ENCODE results near the gene JDP2.
A peak's percentile ranks its signal among the peaks of the same experiment; 100 is the strongest.

JDP2 gene

GRCh38 chr14:75501080-75501479 lies 73.3 kb downstream of the JDP2 start:
- Histone ChIP-seq H3K4me1 (ENCODE audit: insufficient read depth, low read length) (no peaks in the 10 kb centered on the region), H3K9me3 (ENCODE audit: control insufficient read depth, insufficient read depth, low read length) (no peaks in the 10 kb centered on the region), H3K9ac (ENCODE audit: low read depth, low read length) (no peak overlapping the region), H3K36me3 (ENCODE audit: insufficient read depth, low read length) (no peaks in the 10 kb centered on the region)

- no peaks in the 10 kb centered on the region for H3K9me3 ChIP-seq (ENCODE audit: control insufficient read depth, insufficient read depth, low read length)
- H3K36me3 ChIP-seq (ENCODE audit: insufficient read depth, low read length): no peaks in the 10 kb centered on the region
- no peaks in the 10 kb centered on the region for H3K4me1 ChIP-seq (ENCODE audit: insufficient read depth, low read length)
- H3K9ac ChIP-seq (ENCODE audit: low read depth, low read length): no peak overlapping the region
These were observed 76.6 kb downstream of the JDP2 start for GRCh38 chr14:75504411-75504810.

GRCh38 chr14:75506930-75507329 lies 79.1 kb downstream of the JDP2 start:
- no peak overlapping the region for H3K9ac ChIP-seq (ENCODE audit: low read depth, low read length)
- H3K9me3 ChIP-seq (ENCODE audit: control insufficient read depth, insufficient read depth, low read length): no peaks in the 10 kb centered on the region; the same call in 1 of the 2 replicates
- H3K36me3 ChIP-seq (ENCODE audit: insufficient read depth, low read length): no peaks in the 10 kb centered on the region
- no peaks in the 10 kb centered on the region for H3K4me1 ChIP-seq (ENCODE audit: insufficient read depth, low read length)

- H3K36me3 ChIP-seq (ENCODE audit: insufficient read depth, low read length): no peaks in the 10 kb centered on the region
- 0 out of 2 replicates have a peak, but pooled peaks cover under 1% of the 10 kb centered on the region for H3K4me1 ChIP-seq (ENCODE audit: insufficient read depth, low read length)
- H3K9ac ChIP-seq (ENCODE audit: low read depth, low read length): no peak overlapping the region
- no peaks in the 10 kb centered on the region; the same call in 1 of the 2 replicates for H3K9me3 ChIP-seq (ENCODE audit: control insufficient read depth, insufficient read depth, low read length)
These were observed 82.7 kb downstream of the JDP2 start for GRCh38 chr14:75510547-75510946.

- Histone ChIP-seq H3K4me1 (ENCODE audit: insufficient read depth, low read length) (peaks cover 6% of the 10 kb centered on the region; the same call in 1 of the 2 replicates), H3K9me3 (ENCODE audit: control insufficient read depth, insufficient read depth, low read length) (no peaks in the 10 kb centered on the region; the same call in 1 of the 2 replicates)
These were observed 83.4 kb downstream of the JDP2 start for GRCh38 chr14:75511201-75511600.

GRCh38 chr14:75513911-75514672 lies 86.3 kb downstream of the JDP2 start:
- Histone ChIP-seq H3K4me1 (ENCODE audit: insufficient read depth, low read length) (peaks cover 6% of the 10 kb centered on the region; the same call in 1 of the 2 replicates), H3K9ac (ENCODE audit: low read depth, low read length) (peak overlapping the region; percentile 57), H3K36me3 (ENCODE audit: insufficient read depth, low read length) (no peaks in the 10 kb centered on the region), H3K9me3 (ENCODE audit: control insufficient read depth, insufficient read depth, low read length) (no peaks in the 10 kb centered on the region; the same call in 1 of the 2 replicates)

More at GRCh38 chr14:75511201-75511600, 83.4 kb downstream of the JDP2 start:
- Histone ChIP-seq H3K9ac (ENCODE audit: low read depth, low read length) (no peak overlapping the region), H3K36me3 (ENCODE audit: insufficient read depth, low read length) (no peaks in the 10 kb centered on the region)

- H3K9ac ChIP-seq (ENCODE audit: low read depth, low read length): peak overlapping the region; percentile 57; the same call in 1 of the 2 replicates
- H3K4me1 ChIP-seq (ENCODE audit: insufficient read depth, low read length): peaks cover 6% of the 10 kb centered on the region; the same call in 1 of the 2 replicates
These were observed 87.1 kb downstream of the JDP2 start for GRCh38 chr14:75514673-75515628.

GRCh38 chr14:75515629-75515996 lies 87.8 kb downstream of the JDP2 start:
- Histone ChIP-seq H3K9me3 (ENCODE audit: control insufficient read depth, insufficient read depth, low read length) (no peaks in the 10 kb centered on the region; the same call in 1 of the 2 replicates), H3K9ac (ENCODE audit: low read depth, low read length) (peak overlapping the region; percentile 57; the same call in 1 of the 2 replicates), H3K4me1 (ENCODE audit: insufficient read depth, low read length) (peaks cover 6% of the 10 kb centered on the region; the same call in 1 of the 2 replicates), H3K36me3 (ENCODE audit: insufficient read depth, low read length) (no peaks in the 10 kb centered on the region)

More at GRCh38 chr14:75514673-75515628, 87.1 kb downstream of the JDP2 start:
- Histone ChIP-seq H3K9me3 (ENCODE audit: control insufficient read depth, insufficient read depth, low read length) (no peaks in the 10 kb centered on the region; the same call in 1 of the 2 replicates), H3K36me3 (ENCODE audit: insufficient read depth, low read length) (no peaks in the 10 kb centered on the region)

- no peaks in the 10 kb centered on the region for H3K36me3 ChIP-seq (ENCODE audit: insufficient read depth, low read length)
- peaks cover 6% of the 10 kb centered on the region for H3K4me1 ChIP-seq (ENCODE audit: insufficient read depth, low read length)
- no peaks in the 10 kb centered on the region for H3K9me3 ChIP-seq (ENCODE audit: control insufficient read depth, insufficient read depth, low read length)
- no peak overlapping the region for H3K9ac ChIP-seq (ENCODE audit: low read depth, low read length)
These were observed 90.8 kb downstream of the JDP2 start for GRCh38 chr14:75518625-75519024.

GRCh38 chr14:75519394-75519793 lies 91.6 kb downstream of the JDP2 start:
- Histone ChIP-seq H3K9me3 (ENCODE audit: control insufficient read depth, insufficient read depth, low read length) (no peaks in the 10 kb centered on the region), H3K36me3 (ENCODE audit: insufficient read depth, low read length) (no peaks in the 10 kb centered on the region), H3K9ac (ENCODE audit: low read depth, low read length) (no peak overlapping the region), H3K4me1 (ENCODE audit: insufficient read depth, low read length) (peaks cover 6% of the 10 kb centered on the region)

- Histone ChIP-seq H3K36me3 (ENCODE audit: insufficient read depth, low read length) (no peaks in the 10 kb centered on the region), H3K9ac (ENCODE audit: low read depth, low read length) (no peak overlapping the region), H3K4me1 (ENCODE audit: insufficient read depth, low read length) (peaks cover 6% of the 10 kb centered on the region), H3K9me3 (ENCODE audit: control insufficient read depth, insufficient read depth, low read length) (no peaks in the 10 kb centered on the region)
These were observed 92.3 kb downstream of the JDP2 start for GRCh38 chr14:75519826-75520728.

GRCh38 chr14:75520852-75521251 lies 93.0 kb downstream of the JDP2 start:
- H3K36me3 ChIP-seq (ENCODE audit: insufficient read depth, low read length): no peaks in the 10 kb centered on the region
- peaks cover 3% of the 10 kb centered on the region for H3K4me1 ChIP-seq (ENCODE audit: insufficient read depth, low read length)
- no peaks in the 10 kb centered on the region for H3K9me3 ChIP-seq (ENCODE audit: control insufficient read depth, insufficient read depth, low read length)
- no peak overlapping the region for H3K9ac ChIP-seq (ENCODE audit: low read depth, low read length)

GRCh38 chr14:75521415-75522199 lies 93.8 kb downstream of the JDP2 start:
- Histone ChIP-seq H3K9ac (ENCODE audit: low read depth, low read length) (no peak overlapping the region), H3K36me3 (ENCODE audit: insufficient read depth, low read length) (no peaks in the 10 kb centered on the region), H3K4me1 (ENCODE audit: insufficient read depth, low read length) (no peaks in the 10 kb centered on the region; the same call in 1 of the 2 replicates), H3K9me3 (ENCODE audit: control insufficient read depth, insufficient read depth, low read length) (no peaks in the 10 kb centered on the region)
